NCI-H1694 (cell line): Measurements from ENCODE around the gene ZNF215.
"Not testable (repeated sequence)": the region's sequence is repeated elsewhere in the genome, so short reads cannot be mapped to it uniquely, and the experiment has no call there.

Source experiments
- DNase-seq: peaks from one replicate; lab custom pipeline; 2025; lab: John Stamatoyannopoulos, UW

ZNF215 gene

DNA sequence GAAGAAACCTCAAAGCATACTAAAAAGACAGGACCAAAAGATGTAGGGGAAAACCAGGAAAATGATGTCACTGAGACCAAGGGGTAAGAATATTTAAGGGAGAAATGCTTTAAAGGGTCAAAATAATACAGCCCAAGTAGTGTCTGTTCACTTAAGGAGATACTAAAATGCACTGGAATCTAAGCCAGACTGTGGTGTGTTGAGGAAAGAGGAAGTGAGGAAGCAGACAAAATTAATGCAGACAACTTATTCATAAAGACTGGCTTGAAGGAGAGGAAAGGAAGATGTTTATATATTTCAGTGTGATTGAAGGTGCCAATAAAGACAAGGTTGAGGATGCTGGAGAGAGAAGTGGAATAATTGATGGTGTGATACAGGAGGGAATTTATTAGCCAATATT is 15.7 kb downstream of the ZNF215 start:
- no peak for DNase-seq

DNA sequence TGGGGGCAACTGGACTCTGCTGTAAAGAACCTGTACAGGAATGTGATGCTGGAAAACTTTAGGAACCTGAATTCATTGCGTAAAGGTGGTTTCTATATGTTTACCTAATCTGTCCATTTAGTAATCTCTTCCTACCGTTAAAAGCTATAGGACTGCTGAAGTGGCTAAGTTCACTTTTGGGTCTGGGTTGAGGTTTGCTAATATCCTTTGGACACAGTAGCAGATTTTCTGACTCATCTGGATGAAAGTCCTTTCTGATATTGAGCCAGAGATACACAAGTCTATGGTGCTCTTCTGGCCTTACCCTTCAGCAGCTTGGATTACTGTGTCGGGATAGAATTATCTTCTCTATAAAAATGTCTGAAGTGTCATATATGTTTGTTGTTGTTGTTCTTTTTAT is 16.9 kb downstream of the ZNF215 start:
- no peak for DNase-seq

GRCh38 chr11:6954248-6954647 is 28.0 kb downstream of the ZNF215 start:
- not testable (repeated sequence) for DNase-seq

DNA sequence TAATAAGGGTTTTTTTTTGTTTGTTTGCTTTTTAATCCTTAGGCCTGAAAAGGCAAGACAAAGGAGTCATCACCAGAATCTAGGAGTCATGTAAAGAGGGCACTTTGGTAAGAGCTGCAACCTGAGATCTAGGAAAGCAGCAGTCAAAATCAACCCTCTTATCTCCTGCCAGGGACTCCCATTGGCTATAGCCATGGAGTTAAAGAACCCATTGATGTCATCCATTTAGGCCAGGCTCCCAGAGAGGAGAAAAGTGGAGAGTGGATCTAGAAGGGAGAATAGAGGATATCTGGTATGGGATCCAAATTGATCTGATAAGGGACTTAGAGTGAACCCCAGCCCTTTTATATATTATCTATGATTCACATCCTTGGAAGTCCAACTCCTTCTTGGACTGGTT is 35.9 kb downstream of the ZNF215 start:
- no peak for DNase-seq

GRCh38 chr11:6962673-6963072 is 36.4 kb downstream of the ZNF215 start:
- no peak for DNase-seq

- DNase-seq, result no peak
These were observed 42.6 kb downstream of the ZNF215 start for GRCh38 chr11:6968816-6969215.

GRCh38 chr11:6969854-6970253 is 43.6 kb downstream of the ZNF215 start:
- not testable (repeated sequence) for DNase-seq

GRCh38 chr11:6979365-6979764 is 53.1 kb downstream of the ZNF215 start:
- no peak for DNase-seq

- no peak for DNase-seq
These were observed 60.3 kb downstream of the ZNF215 start for GRCh38 chr11:6986487-6986886.

DNA sequence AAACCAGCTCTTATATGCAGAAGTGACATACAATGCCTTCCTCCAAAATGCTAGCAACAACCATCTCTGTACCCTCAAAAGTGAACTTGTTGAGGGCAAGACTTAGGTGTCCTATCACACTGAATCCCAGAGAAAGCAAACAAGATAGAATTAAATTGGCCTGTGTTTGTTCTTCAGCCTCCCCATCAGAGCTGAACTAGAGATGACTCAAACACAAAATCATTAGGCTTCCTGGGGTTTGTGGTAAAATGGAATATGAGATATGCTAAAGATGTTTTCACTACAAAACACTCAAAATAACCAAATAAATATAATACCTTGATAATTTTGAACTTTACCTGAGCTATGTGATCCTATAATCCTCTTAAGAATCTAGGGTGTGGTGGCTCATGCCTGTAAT is 62.3 kb downstream of the ZNF215 start:
- no peak for DNase-seq

DNA sequence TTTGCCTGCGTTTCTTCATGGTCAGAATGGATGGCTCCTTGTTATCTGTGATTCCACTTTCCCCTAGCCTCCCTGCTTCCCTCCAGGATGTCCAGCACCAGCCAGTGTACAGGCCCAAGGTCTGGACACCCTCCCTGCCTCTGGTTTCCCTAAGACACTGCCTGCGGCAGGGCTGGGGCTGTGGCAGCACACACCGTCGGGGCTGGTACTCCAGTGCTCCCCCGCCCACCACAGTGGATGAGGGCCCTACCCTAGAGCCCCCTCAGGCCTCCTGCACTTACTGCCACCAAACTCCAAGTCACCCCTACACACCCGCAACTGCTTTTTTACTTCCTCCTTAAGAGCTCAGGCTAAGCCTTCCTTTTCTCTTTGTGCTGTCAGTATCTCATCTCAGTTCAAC is 65.0 kb downstream of the ZNF215 start:
- no peak for DNase-seq

DNA sequence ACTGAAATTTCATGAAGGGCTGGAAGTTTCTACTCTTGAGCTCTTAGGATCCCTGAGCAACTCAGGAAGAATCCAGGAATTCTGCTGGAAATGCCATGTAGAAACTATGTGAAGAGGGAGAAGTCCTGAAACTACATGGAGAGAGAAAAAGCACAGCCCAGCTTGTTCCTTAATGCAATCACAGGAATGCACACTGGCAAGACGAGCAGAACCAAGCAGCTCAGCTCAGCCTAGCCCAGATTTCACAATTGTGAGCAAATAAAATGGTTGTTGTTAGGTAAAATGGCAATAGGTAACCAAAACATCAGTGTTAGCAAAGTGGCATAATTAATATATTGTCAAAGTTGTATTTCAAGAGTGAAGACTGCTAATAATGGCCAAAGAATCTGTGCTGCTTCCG is 65.8 kb downstream of the ZNF215 start:
- no peak for DNase-seq

DNA sequence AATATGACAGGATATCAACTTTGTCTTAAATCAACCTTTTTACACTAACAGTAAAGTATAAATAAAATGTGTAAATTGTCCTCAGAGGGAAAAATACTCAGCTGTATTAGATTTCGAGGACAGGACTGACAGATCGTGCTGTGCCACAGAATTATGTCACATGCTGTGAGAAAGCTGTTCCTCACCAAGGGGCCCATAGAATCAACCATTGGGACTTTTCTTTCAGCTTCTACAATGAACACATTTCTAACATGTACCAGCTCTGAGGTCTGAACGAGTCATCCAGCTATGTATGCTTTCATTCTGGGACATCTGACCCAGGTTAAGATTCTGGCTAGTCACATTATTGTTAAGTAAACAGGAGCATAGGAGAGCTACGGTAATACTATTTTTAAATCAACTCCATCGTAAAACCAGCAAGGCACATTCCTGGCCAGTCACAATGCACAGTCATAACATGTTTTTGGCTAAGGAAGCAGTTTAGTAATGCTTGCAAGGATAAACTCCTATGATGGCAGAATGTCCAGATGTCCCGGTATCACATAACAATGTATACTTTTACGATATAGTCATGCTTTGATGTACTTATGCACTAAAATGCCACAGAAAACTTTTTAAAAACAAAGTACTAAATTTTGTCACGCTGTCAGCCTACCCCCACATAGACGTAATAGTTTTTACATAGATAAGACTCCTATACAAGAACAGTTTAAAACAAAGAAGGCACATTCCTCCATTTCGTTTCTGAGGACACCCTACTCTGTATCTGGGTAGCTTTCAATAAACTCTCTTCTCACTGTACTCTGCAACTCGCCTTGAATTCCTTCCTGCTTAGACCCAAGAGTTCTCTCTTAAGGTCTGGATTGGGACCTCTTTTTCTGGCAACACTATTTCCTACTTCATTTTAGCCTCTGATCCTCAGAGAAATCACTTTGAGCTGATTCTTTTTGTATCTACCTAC is 66.5 kb downstream of the ZNF215 start:
- no peak for DNase-seq

DNA sequence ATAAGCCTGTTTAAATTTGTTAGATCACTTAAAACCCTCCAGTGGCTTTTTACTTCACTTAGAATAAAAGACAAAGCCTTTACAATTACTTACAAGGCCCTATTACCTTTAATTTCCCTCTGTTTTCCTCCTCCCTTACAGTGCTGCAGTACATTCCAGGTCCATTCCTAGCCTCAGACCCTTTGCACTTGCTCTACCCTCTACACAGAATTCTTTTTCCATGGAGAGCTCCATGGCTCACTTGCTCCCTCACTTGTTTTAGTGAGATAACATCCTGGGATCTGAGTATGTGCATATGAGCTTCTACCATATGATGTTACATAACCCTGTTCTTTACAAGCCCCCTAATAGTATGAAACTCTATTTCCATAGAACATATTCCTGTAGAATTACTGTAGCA is 69.5 kb downstream of the ZNF215 start:
- no peak for DNase-seq

GRCh38 chr11:7004482-7004881 is 78.3 kb downstream of the ZNF215 start:
- DNase-seq, result no peak
